IPS-18c (cell line): ENCODE data around the gene HDGFL1.

Experiments used
- H3K4me3 ChIP-seq: 2 replicates; pipeline ENCODE4 v1.7.0; 2013; ENCODE audit warnings: low read depth, mild to moderate bottlenecking, low read length, moderate library complexity; ENCODE audit not compliant: insufficient read depth
- H3K9me3 ChIP-seq: one replicate; pipeline ENCODE4 v1.6.1; 2013; ENCODE audit warnings: mild to moderate bottlenecking, low read length, moderate library complexity; ENCODE audit not compliant: control insufficient read depth, insufficient read depth

HDGFL1 gene

GRCh38 chr6:22569281-22570184 is at the start of gene HDGFL1:
Gene HDGFL1, plus strand, starts transcription at chr6:22569566. Its CDS starts 10 bp downstream, at chr6:22569576.
- peaks cover 3% of the 10 kb centered on the region for H3K9me3 ChIP-seq
- H3K4me3 ChIP-seq: no peak within 1 kb of the TSS

- peaks cover 2% of the 10 kb centered on the region for H3K9me3 ChIP-seq
- no peak overlapping the region for H3K4me3 ChIP-seq
Measured at GRCh38 chr6:22521035-22521434, 48.3 kb upstream of the HDGFL1 start.

GRCh38 chr6:22526736-22527135 is 42.6 kb upstream of the HDGFL1 start:
- Histone ChIP-seq H3K4me3 (no peak overlapping the region), H3K9me3 (no peaks in the 10 kb centered on the region)

GRCh38 chr6:22529866-22530265 is 39.5 kb upstream of the HDGFL1 start:
- Histone ChIP-seq H3K9me3 (no peaks in the 10 kb centered on the region), H3K4me3 (no peak overlapping the region)

GRCh38 chr6:22530506-22530905 is 38.9 kb upstream of the HDGFL1 start:
- no peaks in the 10 kb centered on the region for H3K9me3 ChIP-seq
- H3K4me3 ChIP-seq: no peak overlapping the region

GRCh38 chr6:22536122-22536521 is 33.2 kb upstream of the HDGFL1 start:
- Histone ChIP-seq H3K9me3 (no peaks in the 10 kb centered on the region), H3K4me3 (no peak overlapping the region)

GRCh38 chr6:22544476-22544875 is 24.9 kb upstream of the HDGFL1 start:
- H3K9me3 ChIP-seq: no peaks in the 10 kb centered on the region
- no peak overlapping the region for H3K4me3 ChIP-seq

GRCh38 chr6:22545051-22545450 is 24.3 kb upstream of the HDGFL1 start:
- Histone ChIP-seq H3K9me3 (no peaks in the 10 kb centered on the region), H3K4me3 (no peak overlapping the region)

GRCh38 chr6:22546236-22546635 is 23.1 kb upstream of the HDGFL1 start:
- Histone ChIP-seq H3K9me3 (no peaks in the 10 kb centered on the region), H3K4me3 (no peak overlapping the region)

- Histone ChIP-seq H3K4me3 (no peak overlapping the region), H3K9me3 (no peaks in the 10 kb centered on the region)
Measured at GRCh38 chr6:22550971-22551670, 18.2 kb upstream of the HDGFL1 start.

- H3K9me3 ChIP-seq: no peaks in the 10 kb centered on the region
Measured at GRCh38 chr6:22556266-22556665, 13.1 kb upstream of the HDGFL1 start.

GRCh38 chr6:22557007-22557406 is 12.4 kb upstream of the HDGFL1 start:
- Histone ChIP-seq H3K9me3 (no peaks in the 10 kb centered on the region), H3K4me3 (no peak overlapping the region)

More at GRCh38 chr6:22556266-22556665, 13.1 kb upstream of the HDGFL1 start:
- no peak overlapping the region for H3K4me3 ChIP-seq

- Histone ChIP-seq H3K9me3 (no peaks in the 10 kb centered on the region), H3K4me3 (no peak overlapping the region)
Measured at GRCh38 chr6:22558288-22558882, 11.0 kb upstream of the HDGFL1 start.

GRCh38 chr6:22568854-22569253 is 512 bp upstream of the HDGFL1 start:
- H3K9me3 ChIP-seq: peaks cover 3% of the 10 kb centered on the region
- H3K4me3 ChIP-seq: no peak overlapping the region

GRCh38 chr6:22570185-22570551 is 802 bp downstream of the HDGFL1 start:
- H3K4me3 ChIP-seq: no peak overlapping the region
- peaks cover 3% of the 10 kb centered on the region for H3K9me3 ChIP-seq

GRCh38 chr6:22575190-22575589 is 5.8 kb downstream of the HDGFL1 start:
- H3K4me3 ChIP-seq: no peak overlapping the region
- no peaks in the 10 kb centered on the region for H3K9me3 ChIP-seq

- Histone ChIP-seq H3K9me3 (no peaks in the 10 kb centered on the region), H3K4me3 (no peak overlapping the region)
Measured at GRCh38 chr6:22579439-22579838, 10.1 kb downstream of the HDGFL1 start.

- Histone ChIP-seq H3K9me3 (no peaks in the 10 kb centered on the region), H3K4me3 (no peak overlapping the region)
Measured at GRCh38 chr6:22580337-22580736, 11.0 kb downstream of the HDGFL1 start.
